Measurements from ENCODE around the gene ZCCHC10.
"Not testable (repeated sequence)": the region's sequence is repeated elsewhere in the genome, so short reads cannot be mapped to it uniquely, and the experiment has no call there.

Gene ZCCHC10

DNA sequence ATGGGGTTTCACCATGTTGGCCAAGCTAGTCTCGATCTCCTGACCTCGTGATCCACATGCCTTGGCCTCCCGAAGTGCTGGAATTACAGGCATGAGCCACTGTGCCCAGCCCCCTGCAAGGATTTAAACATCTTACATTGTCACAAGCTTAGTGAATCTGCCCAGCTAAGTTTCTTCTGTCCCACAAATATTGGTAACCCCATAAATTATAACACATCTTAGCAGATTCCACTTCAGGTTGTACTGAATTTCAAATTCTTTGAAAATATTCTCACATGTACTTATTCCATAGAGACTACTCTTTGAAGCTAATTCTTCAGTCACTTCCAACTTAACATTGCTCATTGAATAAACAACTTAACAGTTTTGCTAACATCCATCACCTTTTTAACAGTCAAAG is 49.5 kb downstream of the ZCCHC10 start:
- 93 to 100% methylated on average over 3 of the region's 3 CpGs for WGBS, 2 experiments (ENCODE audit: insufficient coverage in 2 of 2)
- Histone ChIP-seq H3K4me3 (ENCODE audit: extremely low read depth, insufficient read depth, low read length, poor library complexity, severe bottlenecking) (no peak overlapping the region), H3K4me1 (ENCODE audit: control insufficient read depth, insufficient read depth, low read length, poor library complexity, severe bottlenecking) (peaks cover 3% of the 10 kb centered on the region), H3K36me3 (ENCODE audit: control insufficient read depth, insufficient read depth, low read length) (no peaks in the 10 kb centered on the region), H3K27ac (ENCODE audit: low read depth, low read length, severe bottlenecking) (no peak overlapping the region), H3K9me3 (ENCODE audit: control insufficient read depth, low read length) (no peaks in the 10 kb centered on the region)

DNA sequence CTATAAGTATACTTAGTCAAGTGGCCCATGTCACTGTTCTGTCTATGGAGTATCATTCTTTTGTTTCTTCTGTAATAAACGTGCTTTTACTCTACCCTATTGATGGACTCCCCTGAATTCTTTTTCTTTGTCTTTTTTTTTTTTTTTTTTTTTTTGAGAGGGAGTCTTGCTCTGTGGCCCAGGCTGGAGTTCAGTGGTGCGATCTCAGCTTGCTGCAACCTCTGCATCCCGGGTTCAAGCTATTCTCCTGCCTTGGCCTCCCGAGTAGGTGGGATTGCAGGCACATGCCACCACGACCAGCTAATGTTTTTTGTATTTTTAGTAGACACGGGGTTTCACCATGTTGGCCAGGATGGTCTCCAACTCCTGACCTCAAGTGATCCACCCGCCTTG is 53.9 kb downstream of the ZCCHC10 start:
- not testable (repeated sequence) for H3K4me3 ChIP-seq (ENCODE audit: extremely low read depth, insufficient read depth, low read length, poor library complexity, severe bottlenecking); H3K4me1 ChIP-seq (ENCODE audit: control insufficient read depth, insufficient read depth, low read length, poor library complexity, severe bottlenecking); H3K9me3 ChIP-seq (ENCODE audit: control insufficient read depth, low read length); H3K27ac ChIP-seq (ENCODE audit: low read depth, low read length, severe bottlenecking); H3K36me3 ChIP-seq (ENCODE audit: control insufficient read depth, insufficient read depth, low read length)
- WGBS, 2 experiments (ENCODE audit: insufficient coverage in 2 of 2): 88 to 92% methylated on average over 2 to 6 of the region's 7 CpGs

DNA sequence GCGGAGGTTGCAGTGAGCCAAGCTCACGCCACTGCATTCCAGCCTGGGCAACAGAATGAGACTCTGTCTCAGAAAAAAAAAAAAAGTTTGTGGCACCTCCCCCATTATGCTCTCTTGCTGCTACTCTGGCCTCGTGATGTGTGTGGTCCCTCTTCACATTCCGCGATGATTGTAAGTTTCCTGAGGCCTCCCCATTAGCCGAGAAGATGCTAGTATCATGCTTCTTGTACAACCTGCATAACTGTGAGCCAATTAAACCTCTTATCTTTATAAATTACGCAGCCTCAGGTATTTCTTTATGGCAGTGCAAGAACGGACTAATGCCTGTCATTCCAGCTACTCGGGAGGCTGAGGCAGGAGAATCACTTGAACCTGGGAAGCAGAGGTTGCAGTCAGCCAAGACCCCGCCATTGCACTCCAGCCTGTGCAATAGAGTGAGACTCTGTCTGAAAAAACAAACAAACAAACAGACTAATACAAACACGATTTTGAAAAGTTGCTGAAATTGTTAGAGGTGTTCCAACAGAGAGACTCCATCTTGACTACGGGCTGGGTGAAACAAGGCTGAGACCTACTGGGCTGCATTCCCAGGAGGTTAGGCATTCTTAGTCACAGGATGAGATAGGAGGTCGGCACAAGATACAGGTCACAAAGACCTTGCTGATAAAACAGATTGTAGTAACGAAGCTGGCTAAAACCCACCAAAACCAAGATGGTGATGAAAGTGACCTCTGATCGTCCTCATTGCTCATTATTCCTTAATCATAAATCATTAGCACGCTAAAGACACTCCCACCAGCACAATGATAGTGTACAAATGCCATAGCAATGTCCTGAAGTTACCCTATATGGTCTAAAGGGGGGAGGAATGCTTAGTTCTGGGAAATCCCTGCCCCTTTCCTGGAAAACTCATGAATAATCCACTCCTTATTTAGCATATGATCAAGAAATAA is 54.6 kb downstream of the ZCCHC10 start:
- Histone ChIP-seq H3K27ac (ENCODE audit: low read depth, low read length, severe bottlenecking) (no peak overlapping the region), H3K36me3 (ENCODE audit: control insufficient read depth, insufficient read depth, low read length) (no peaks in the 10 kb centered on the region), H3K9me3 (ENCODE audit: control insufficient read depth, low read length) (no peaks in the 10 kb centered on the region), H3K4me3 (ENCODE audit: extremely low read depth, insufficient read depth, low read length, poor library complexity, severe bottlenecking) (no peak overlapping the region), H3K4me1 (ENCODE audit: control insufficient read depth, insufficient read depth, low read length, poor library complexity, severe bottlenecking) (peaks cover 3% of the 10 kb centered on the region)
- 83 to 89% methylated on average over 11 to 13 of the region's 16 CpGs for WGBS, 2 experiments (ENCODE audit: insufficient coverage in 2 of 2)

DNA sequence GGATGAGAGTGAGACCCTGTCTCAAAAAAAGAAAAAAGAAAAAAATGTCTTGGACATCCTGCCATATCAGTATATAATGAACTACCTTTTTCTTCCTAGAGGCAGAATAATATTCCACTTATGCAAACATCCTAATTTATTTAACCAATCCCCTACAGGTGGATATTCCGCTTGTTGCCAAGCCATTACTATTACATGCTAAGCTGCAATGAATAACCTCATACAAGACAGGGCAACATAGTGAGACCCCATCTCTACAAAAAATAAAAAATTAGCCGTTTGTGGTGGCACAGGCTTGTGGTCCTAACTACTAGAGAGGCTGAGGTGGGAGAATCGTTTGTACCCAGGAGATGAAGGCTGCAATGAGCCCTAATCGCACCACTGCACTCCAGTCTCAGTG is 61.2 kb downstream of the ZCCHC10 start:
- Histone ChIP-seq H3K27ac (ENCODE audit: low read depth, low read length, severe bottlenecking) (no peak overlapping the region), H3K4me3 (ENCODE audit: extremely low read depth, insufficient read depth, low read length, poor library complexity, severe bottlenecking) (no peak overlapping the region), H3K9me3 (ENCODE audit: control insufficient read depth, low read length) (no peaks in the 10 kb centered on the region), H3K36me3 (ENCODE audit: control insufficient read depth, insufficient read depth, low read length) (peaks cover 12% of the 10 kb centered on the region), H3K4me1 (ENCODE audit: control insufficient read depth, insufficient read depth, low read length, poor library complexity, severe bottlenecking) (peaks cover 4% of the 10 kb centered on the region)
- WGBS, 2 experiments (ENCODE audit: insufficient coverage in 2 of 2): 85 to 100% methylated on average over 2 to 4 of the region's 4 CpGs

DNA sequence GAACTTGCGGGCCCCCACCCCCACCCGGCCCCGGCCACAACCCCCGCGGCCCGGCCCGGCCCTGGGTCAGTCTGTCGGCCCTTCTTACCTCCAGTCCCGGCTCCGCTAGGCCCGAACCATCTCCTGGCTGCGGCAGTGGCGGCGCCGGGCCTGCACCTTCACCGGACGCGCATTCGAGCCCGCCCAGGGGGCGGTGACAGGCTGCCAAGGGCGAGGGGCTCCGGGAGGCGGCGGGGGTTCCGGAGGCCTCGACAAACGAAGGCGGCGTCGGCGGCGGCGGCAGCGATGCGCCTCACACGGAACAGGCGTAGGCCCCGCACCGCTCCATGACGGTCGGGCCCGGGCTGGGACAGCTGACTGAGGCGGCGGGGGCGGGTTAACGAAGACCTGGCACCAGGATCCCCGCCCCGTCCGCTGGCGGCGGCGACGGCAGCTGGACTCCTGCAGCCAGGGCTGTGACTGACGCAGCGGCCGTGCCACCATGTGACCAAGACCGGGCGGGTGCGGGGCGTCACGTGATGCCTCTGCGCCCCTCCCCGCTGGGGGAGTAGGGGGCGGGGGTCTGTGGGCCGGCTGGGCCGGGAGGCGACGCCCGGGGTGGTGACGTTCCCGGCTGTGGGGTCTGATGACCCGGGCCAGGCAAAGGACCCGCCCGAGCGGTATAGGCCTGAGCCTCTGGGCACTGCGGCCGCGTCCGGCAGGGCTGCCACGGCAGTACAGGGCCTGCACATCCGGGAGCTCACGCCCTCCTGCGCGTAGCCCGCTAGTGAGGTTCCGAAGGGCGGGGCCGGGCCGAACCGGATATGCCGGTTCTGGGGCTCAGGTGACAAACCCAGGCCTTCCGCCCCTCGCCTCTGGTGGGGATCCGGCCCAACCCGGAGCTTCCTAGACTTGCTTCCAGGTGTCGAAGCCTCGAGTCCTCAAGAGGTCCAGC is 62.9 kb downstream of the ZCCHC10 start, which contains the start of gene AFF4:
Gene AFF4 (minus strand): TSS at position 464 of the 934 bp plus-strand sequence. CDS start 26,445 bp downstream, outside the sequence.
- H3K27ac ChIP-seq (ENCODE audit: low read depth, low read length, severe bottlenecking): peak within 1 kb of the TSS; percentile 97
- peaks cover 24% of the 10 kb centered on the region for H3K36me3 ChIP-seq (ENCODE audit: control insufficient read depth, insufficient read depth, low read length)
- H3K4me3 ChIP-seq (ENCODE audit: extremely low read depth, insufficient read depth, low read length, poor library complexity, severe bottlenecking): peak within 1 kb of the TSS; percentile 94
- 1 to 2% methylated on average over 74 to 76 of the region's 98 CpGs for WGBS, 2 experiments (ENCODE audit: insufficient coverage in 2 of 2)
- no peaks in the 10 kb centered on the region for H3K9me3 ChIP-seq (ENCODE audit: control insufficient read depth, low read length)
- peaks cover 4% of the 10 kb centered on the region for H3K4me1 ChIP-seq (ENCODE audit: control insufficient read depth, insufficient read depth, low read length, poor library complexity, severe bottlenecking)

DNA sequence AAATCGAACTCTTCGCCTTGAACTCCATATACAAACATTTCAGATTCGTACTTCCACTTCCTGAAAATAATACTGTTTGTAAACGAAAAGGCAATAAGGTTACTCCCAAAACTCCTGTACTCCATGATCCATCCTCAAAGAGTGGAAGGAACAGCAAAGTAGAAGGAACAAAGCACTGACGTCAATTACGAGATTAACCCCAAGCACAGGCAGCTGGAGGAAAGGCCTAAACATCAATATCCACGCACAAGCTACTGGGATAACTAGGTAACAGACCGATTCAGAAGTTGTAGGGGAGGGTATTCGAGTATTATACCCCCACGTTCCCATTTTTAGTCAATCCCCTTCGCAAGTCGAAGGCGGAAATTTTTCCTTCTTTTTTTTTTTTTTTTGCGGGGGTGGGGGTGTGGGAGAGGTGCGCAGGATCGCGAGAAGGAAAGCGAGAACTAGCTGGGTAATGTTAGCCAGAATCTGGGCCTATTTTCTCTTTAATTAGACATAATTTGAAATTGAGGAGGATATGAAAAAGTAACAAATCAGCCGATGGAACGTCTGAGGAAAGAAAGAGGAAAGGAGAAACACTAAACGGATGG is 63.8 kb downstream of the ZCCHC10 start:
- no peaks in the 10 kb centered on the region for H3K9me3 ChIP-seq (ENCODE audit: control insufficient read depth, low read length)
- WGBS, 2 experiments (ENCODE audit: insufficient coverage in 2 of 2): 0% methylated on average over 6 to 7 of the region's 21 CpGs
- H3K27ac ChIP-seq (ENCODE audit: low read depth, low read length, severe bottlenecking): peak overlapping the region; percentile 97
- peak overlapping the region; percentile 94 for H3K4me3 ChIP-seq (ENCODE audit: extremely low read depth, insufficient read depth, low read length, poor library complexity, severe bottlenecking)
- peaks cover 4% of the 10 kb centered on the region for H3K4me1 ChIP-seq (ENCODE audit: control insufficient read depth, insufficient read depth, low read length, poor library complexity, severe bottlenecking)
- H3K36me3 ChIP-seq (ENCODE audit: control insufficient read depth, insufficient read depth, low read length): peaks cover 31% of the 10 kb centered on the region

DNA sequence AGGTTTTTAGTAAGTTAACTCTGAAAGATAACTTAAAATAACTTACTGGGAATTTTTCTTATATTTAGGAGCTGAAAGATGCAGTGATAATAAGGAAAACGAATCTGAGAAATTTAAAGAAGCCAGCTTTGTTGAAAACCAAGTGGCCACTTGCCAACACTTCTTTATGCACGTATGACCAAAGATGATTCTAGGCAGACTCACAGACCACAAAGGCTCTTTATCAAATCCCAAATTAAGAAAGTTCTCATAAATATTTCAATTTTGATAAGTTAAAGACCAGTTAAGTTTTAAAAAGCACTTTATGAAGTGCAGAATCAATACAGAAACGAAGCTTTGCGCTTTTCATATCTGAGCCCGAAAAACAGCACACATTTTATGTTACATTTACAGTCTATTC is 64.5 kb downstream of the ZCCHC10 start:
- WGBS, 2 experiments (ENCODE audit: insufficient coverage in 2 of 2): 30 to 50% methylated on average over 4 to 5 of the region's 5 CpGs
- Histone ChIP-seq H3K4me3 (ENCODE audit: extremely low read depth, insufficient read depth, low read length, poor library complexity, severe bottlenecking) (peak overlapping the region; percentile 94), H3K36me3 (ENCODE audit: control insufficient read depth, insufficient read depth, low read length) (peaks cover 34% of the 10 kb centered on the region), H3K27ac (ENCODE audit: low read depth, low read length, severe bottlenecking) (peak overlapping the region; percentile 97), H3K4me1 (ENCODE audit: control insufficient read depth, insufficient read depth, low read length, poor library complexity, severe bottlenecking) (peaks cover 4% of the 10 kb centered on the region), H3K9me3 (ENCODE audit: control insufficient read depth, low read length) (no peaks in the 10 kb centered on the region)

DNA sequence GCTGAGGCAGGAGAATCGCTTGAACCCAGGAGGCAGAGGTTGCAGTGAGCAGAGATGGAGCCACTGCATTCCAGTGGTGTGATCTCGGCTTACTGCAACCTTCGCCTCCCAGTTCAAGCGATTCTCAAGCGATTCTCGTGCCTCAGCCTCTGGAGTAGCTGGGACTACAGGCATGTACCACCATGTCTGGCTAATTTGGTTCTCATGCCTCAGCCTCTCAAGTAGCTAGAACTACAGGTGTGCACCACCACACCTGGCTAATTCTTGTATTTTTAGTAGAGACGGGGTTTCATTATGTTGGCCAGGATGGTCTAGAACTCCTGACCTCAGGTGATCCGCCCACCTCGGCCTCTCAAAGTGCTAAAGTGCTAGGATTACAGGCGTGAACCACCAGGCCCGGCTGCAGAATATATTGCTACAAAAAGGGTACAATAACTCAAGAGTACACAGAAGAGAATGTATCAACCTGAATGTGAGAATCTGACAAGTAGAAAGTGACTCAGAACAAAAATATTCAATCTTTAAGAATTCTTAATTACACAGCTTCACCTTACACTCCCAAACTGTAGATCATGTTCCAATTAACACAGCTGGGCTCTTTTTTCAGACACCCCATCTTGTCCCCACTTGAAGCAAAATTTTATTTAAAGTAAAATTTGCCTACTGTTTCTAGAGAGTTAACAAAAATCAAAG is 65.1 kb downstream of the ZCCHC10 start:
- H3K9me3 ChIP-seq (ENCODE audit: control insufficient read depth, low read length); H3K27ac ChIP-seq (ENCODE audit: low read depth, low read length, severe bottlenecking); H3K4me1 ChIP-seq (ENCODE audit: control insufficient read depth, insufficient read depth, low read length, poor library complexity, severe bottlenecking): not testable (repeated sequence)
- Histone ChIP-seq H3K36me3 (ENCODE audit: control insufficient read depth, insufficient read depth, low read length) (peaks cover 40% of the 10 kb centered on the region), H3K4me3 (ENCODE audit: extremely low read depth, insufficient read depth, low read length, poor library complexity, severe bottlenecking) (peak overlapping the region; percentile 94)
- WGBS, 2 experiments (ENCODE audit: insufficient coverage in 2 of 2): 97 to 98% methylated on average over 9 to 11 of the region's 11 CpGs

DNA sequence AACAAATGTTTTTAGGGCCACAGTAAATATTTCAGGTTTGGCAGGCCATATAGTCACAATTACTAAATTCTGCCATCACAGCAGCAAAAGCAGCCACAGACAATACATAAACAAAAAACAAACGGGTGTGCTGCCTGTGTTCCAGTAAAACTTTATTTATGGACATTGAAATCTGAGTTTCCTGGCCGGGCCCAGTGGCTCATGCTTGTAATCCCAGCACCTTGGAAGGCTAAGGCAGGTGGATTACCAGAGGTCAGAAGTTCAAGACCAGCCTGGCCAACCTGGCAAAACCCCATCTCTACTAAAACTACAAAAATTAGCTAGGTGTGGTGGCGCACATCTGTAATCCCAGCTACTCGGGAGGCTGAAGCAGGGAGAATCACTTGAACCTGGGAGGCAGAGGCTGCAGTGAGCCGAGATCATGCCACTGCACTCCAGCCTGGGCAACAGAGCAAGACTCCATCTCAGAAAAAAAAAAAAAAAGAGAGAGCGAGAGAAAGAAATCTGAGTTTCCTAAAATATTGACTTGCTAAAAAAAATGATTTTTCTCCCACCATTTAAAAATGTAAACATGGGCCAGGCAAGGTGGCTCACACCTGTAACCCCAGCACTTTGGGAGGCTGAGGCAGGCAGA is 70.1 kb downstream of the ZCCHC10 start:
- not testable (repeated sequence) for H3K4me1 ChIP-seq (ENCODE audit: control insufficient read depth, insufficient read depth, low read length, poor library complexity, severe bottlenecking); H3K9me3 ChIP-seq (ENCODE audit: control insufficient read depth, low read length); H3K4me3 ChIP-seq (ENCODE audit: extremely low read depth, insufficient read depth, low read length, poor library complexity, severe bottlenecking); H3K27ac ChIP-seq (ENCODE audit: low read depth, low read length, severe bottlenecking)
- peaks cover 80% of the 10 kb centered on the region for H3K36me3 ChIP-seq (ENCODE audit: control insufficient read depth, insufficient read depth, low read length)
- 92 to 93% methylated on average over 2 to 5 of the region's 6 CpGs for WGBS, 2 experiments (ENCODE audit: insufficient coverage in 2 of 2)

All from mesodermal cell (in vitro differentiated cells).